ENCODE data around the gene MMP11.

The MMP11 gene

DNA sequence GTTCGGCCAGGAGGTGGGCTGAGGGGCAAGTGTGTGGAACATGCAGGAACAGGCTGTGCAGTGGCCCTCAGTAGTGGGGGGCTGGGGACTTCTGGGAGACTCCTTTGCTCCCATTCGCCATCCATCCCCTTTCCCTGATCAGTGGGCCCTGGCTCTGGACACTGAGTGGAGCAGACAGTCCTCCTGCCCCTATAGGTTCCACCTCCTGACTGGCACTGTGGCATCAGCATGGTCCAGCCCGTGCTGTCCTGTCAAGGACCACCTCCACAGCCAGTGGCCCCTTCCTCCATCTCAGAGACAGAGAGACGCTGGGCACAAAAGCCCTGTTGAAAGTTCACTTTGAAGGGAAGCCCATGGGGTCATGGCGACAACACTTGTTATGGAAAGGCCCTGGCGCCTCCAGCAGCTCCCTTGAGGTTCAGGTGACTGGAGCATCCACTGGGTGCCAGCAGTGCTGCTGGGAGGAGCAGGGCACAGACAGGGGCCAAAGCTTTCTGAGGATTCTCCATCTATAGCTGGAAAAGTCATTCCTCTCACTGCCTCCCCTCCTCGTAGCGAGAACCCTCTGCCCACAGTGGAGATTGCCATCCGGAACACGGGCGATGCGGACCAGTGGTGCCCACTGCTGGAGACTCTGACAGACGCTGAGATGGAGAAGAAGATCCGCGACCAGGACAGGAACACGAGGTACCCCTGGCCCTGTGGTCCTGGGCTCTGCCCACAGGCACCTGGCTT is 60.5 kb downstream of the MMP11 start:
- H3K36me3 ChIP-seq (ENCODE audit: low read depth): peaks cover 47% of the 10 kb centered on the region
- H3K27me3 ChIP-seq (ENCODE audit: insufficient read depth, poor library complexity, severe bottlenecking): no peaks in the 10 kb centered on the region
- no peaks in the 10 kb centered on the region for H3K4me1 ChIP-seq (ENCODE audit: insufficient read depth, poor library complexity, severe bottlenecking)
- no peaks in the 10 kb centered on the region for H3K9me3 ChIP-seq (ENCODE audit: severe bottlenecking)
- peak; percentile 61 for DNase-seq (ENCODE audit: low spot score)
- TF ChIP-seq, protein P1, sequence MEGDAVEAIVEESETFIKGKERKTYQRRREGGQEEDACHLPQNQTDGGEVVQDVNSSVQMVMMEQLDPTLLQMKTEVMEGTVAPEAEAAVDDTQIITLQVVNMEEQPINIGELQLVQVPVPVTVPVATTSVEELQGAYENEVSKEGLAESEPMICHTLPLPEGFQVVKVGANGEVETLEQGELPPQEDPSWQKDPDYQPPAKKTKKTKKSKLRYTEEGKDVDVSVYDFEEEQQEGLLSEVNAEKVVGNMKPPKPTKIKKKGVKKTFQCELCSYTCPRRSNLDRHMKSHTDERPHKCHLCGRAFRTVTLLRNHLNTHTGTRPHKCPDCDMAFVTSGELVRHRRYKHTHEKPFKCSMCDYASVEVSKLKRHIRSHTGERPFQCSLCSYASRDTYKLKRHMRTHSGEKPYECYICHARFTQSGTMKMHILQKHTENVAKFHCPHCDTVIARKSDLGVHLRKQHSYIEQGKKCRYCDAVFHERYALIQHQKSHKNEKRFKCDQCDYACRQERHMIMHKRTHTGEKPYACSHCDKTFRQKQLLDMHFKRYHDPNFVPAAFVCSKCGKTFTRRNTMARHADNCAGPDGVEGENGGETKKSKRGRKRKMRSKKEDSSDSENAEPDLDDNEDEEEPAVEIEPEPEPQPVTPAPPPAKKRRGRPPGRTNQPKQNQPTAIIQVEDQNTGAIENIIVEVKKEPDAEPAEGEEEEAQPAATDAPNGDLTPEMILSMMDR (IDR thresholded peaks at IDR 0.05; ENCODE audit: poor library complexity, severe bottlenecking): no peak
- ATAC-seq (ENCODE audit: low read depth): no peak
- no peak overlapping the region for H3K4me3 ChIP-seq (ENCODE audit: severe bottlenecking)
- H3K27ac ChIP-seq (ENCODE audit: poor library complexity, severe bottlenecking): no peak overlapping the region

Data from RWPE2 (cell line).